ENCODE results near the gene AVP.

The AVP gene

GRCh38 chr20:3071266-3071609, 13.3 kb downstream of the AVP start:
- no peak for TF ChIP-seq CTCF (IDR thresholded peaks at IDR 0.05; ENCODE audit: insufficient read depth, low read length, poor library complexity, severe bottlenecking)
- TF ChIP-seq EZH2phosphoT487 (conservative IDR thresholded peaks at IDR 0.05; ENCODE audit: low read length): no peak
- H4K20me1 ChIP-seq (ENCODE audit: low read depth, low read length): no peaks in the 10 kb centered on the region
- H3K27me3 ChIP-seq (ENCODE audit: low read length): no peaks in the 10 kb centered on the region
- H2AFZ ChIP-seq (ENCODE audit: low read depth, low read length, severe bottlenecking): no peak overlapping the region
- no peak overlapping the region for H3K27ac ChIP-seq (ENCODE audit: low read depth, low read length)
- H3K9ac ChIP-seq (ENCODE audit: low read length): no peak overlapping the region
- no peak overlapping the region for H3K4me3 ChIP-seq (ENCODE audit: insufficient read depth, low read length, poor library complexity, severe bottlenecking)
- no peaks in the 10 kb centered on the region for H3K9me2 ChIP-seq (replicated peaks; ENCODE audit: insufficient read depth, low read length)
- H3K79me2 ChIP-seq (ENCODE audit: insufficient read depth, low read length): no peaks in the 10 kb centered on the region
- no peak overlapping the region for H3K4me2 ChIP-seq (ENCODE audit: low read depth, low read length, poor library complexity, severe bottlenecking)
- no peaks in the 10 kb centered on the region for H3K9me3 ChIP-seq (ENCODE audit: insufficient read depth, low read length)
- H3F3A ChIP-seq (ENCODE audit: insufficient read depth): no peaks in the 10 kb centered on the region
- H3K36me3 ChIP-seq (ENCODE audit: low read length): no peaks in the 10 kb centered on the region

- no peak overlapping the region for H2AFZ ChIP-seq (ENCODE audit: low read depth, low read length, severe bottlenecking)
- no peaks in the 10 kb centered on the region for H4K20me1 ChIP-seq (ENCODE audit: low read depth, low read length)
- H3K4me2 ChIP-seq (ENCODE audit: low read depth, low read length, poor library complexity, severe bottlenecking): no peak overlapping the region
- H3K9me2 ChIP-seq (replicated peaks; ENCODE audit: insufficient read depth, low read length): no peaks in the 10 kb centered on the region
- no peak overlapping the region for H3K27ac ChIP-seq (ENCODE audit: low read depth, low read length)
- H3F3A ChIP-seq (ENCODE audit: insufficient read depth): no peaks in the 10 kb centered on the region
- TF ChIP-seq EZH2phosphoT487 (conservative IDR thresholded peaks at IDR 0.05; ENCODE audit: low read length) (no peak), CTCF (IDR thresholded peaks at IDR 0.05; ENCODE audit: insufficient read depth, low read length, poor library complexity, severe bottlenecking) (no peak)
- no peaks in the 10 kb centered on the region for H3K36me3 ChIP-seq (ENCODE audit: low read length)
- no peaks in the 10 kb centered on the region for H3K9me3 ChIP-seq (ENCODE audit: insufficient read depth, low read length)
- no peak overlapping the region for H3K4me3 ChIP-seq (ENCODE audit: insufficient read depth, low read length, poor library complexity, severe bottlenecking)
- H3K9ac ChIP-seq (ENCODE audit: low read length): no peak overlapping the region
- H3K27me3 ChIP-seq (ENCODE audit: low read length): no peaks in the 10 kb centered on the region
- no peaks in the 10 kb centered on the region for H3K79me2 ChIP-seq (ENCODE audit: insufficient read depth, low read length)
Observed at GRCh38 chr20:3070725-3071124, 13.8 kb downstream of the AVP start.

GRCh38 chr20:3068986-3069900, 15.3 kb downstream of the AVP start:
- no peaks in the 10 kb centered on the region for H3K27me3 ChIP-seq (ENCODE audit: low read length)
- H3K4me2 ChIP-seq (ENCODE audit: low read depth, low read length, poor library complexity, severe bottlenecking): no peak overlapping the region
- no peak overlapping the region for H3K4me3 ChIP-seq (ENCODE audit: insufficient read depth, low read length, poor library complexity, severe bottlenecking)
- H3K9ac ChIP-seq (ENCODE audit: low read length): no peak overlapping the region
- H3K9me3 ChIP-seq (ENCODE audit: insufficient read depth, low read length): no peaks in the 10 kb centered on the region
- H3F3A ChIP-seq (ENCODE audit: insufficient read depth): no peaks in the 10 kb centered on the region
- H3K27ac ChIP-seq (ENCODE audit: low read depth, low read length): no peak overlapping the region
- H3K9me2 ChIP-seq (replicated peaks; ENCODE audit: insufficient read depth, low read length): no peaks in the 10 kb centered on the region
- TF ChIP-seq EZH2phosphoT487 (conservative IDR thresholded peaks at IDR 0.05; ENCODE audit: low read length): no peak
- TF ChIP-seq CTCF (IDR thresholded peaks at IDR 0.05; ENCODE audit: insufficient read depth, low read length, poor library complexity, severe bottlenecking): no peak
- H4K20me1 ChIP-seq (ENCODE audit: low read depth, low read length): no peaks in the 10 kb centered on the region
- H3K36me3 ChIP-seq (ENCODE audit: low read length): no peaks in the 10 kb centered on the region
- no peak overlapping the region for H2AFZ ChIP-seq (ENCODE audit: low read depth, low read length, severe bottlenecking)
- H3K79me2 ChIP-seq (ENCODE audit: insufficient read depth, low read length): no peaks in the 10 kb centered on the region

Data from SU-DHL-6 (cell line).